ENCODE measurements around the gene OR6C74.

The OR6C74 gene

DNA sequence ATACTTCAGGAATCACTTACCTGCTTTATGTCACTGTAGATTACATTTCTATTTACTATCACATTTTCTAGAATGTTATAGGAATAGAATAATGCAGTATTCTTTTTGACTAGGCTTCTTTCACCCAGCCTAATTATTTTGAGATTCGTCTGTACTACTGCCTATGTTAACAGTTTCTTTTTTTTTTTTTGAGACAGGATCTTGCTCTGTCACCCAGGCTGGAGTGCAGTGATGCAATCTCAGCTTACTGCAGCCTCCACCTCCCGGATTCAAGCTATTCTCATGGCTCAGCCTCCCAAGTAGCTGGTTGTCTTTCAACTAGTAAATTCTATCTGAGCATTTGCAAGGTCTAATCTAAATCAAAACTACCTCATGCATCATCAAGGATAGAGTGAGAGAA, 45.6 kb downstream of the OR6C74 start:
- TF ChIP-seq, protein P1, sequence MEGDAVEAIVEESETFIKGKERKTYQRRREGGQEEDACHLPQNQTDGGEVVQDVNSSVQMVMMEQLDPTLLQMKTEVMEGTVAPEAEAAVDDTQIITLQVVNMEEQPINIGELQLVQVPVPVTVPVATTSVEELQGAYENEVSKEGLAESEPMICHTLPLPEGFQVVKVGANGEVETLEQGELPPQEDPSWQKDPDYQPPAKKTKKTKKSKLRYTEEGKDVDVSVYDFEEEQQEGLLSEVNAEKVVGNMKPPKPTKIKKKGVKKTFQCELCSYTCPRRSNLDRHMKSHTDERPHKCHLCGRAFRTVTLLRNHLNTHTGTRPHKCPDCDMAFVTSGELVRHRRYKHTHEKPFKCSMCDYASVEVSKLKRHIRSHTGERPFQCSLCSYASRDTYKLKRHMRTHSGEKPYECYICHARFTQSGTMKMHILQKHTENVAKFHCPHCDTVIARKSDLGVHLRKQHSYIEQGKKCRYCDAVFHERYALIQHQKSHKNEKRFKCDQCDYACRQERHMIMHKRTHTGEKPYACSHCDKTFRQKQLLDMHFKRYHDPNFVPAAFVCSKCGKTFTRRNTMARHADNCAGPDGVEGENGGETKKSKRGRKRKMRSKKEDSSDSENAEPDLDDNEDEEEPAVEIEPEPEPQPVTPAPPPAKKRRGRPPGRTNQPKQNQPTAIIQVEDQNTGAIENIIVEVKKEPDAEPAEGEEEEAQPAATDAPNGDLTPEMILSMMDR (IDR thresholded peaks at IDR 0.05; ENCODE audit: poor library complexity, severe bottlenecking): no peak
- no peak for ATAC-seq (ENCODE audit: low read depth)
- Histone ChIP-seq H3K4me3 (ENCODE audit: severe bottlenecking) (no peak overlapping the region), H3K4me1 (ENCODE audit: insufficient read depth, poor library complexity, severe bottlenecking) (no peaks in the 10 kb centered on the region), H3K9me3 (ENCODE audit: severe bottlenecking) (no peaks in the 10 kb centered on the region), H3K27ac (ENCODE audit: poor library complexity, severe bottlenecking) (no peak overlapping the region), H3K36me3 (ENCODE audit: low read depth) (no peaks in the 10 kb centered on the region), H3K27me3 (ENCODE audit: insufficient read depth, poor library complexity, severe bottlenecking) (peaks cover 12% of the 10 kb centered on the region)
- no peak for DNase-seq (ENCODE audit: low spot score)

All from RWPE2 (cell line).